PC-9 (cell line): ENCODE measurements around the gene CTU2. TPM values are rescaled to one million over a fixed set of nuclear protein-coding genes. Genes with fewer than 3 reads are reported as not detected.

Source experiments
- BruUV-seq: library from RNA; stranded (reverse); fragments of 400-500 nt; replicated peaks from 2 replicates; lab custom pipeline; 2021; lab: Mats Ljungman, UMichigan
- CTCF ChIA-PET: fragments of 300-600 bp; sonication (Branson Sonifier 250); formaldehyde crosslinking; loops from one replicate; lab custom pipeline; 2022; ENCODE audit warnings: antibody characterized with exemption; lab: Charles Lee
- POLR2A ChIA-PET: fragments of 300-600 bp; sonication (Branson Sonifier 250); formaldehyde crosslinking; loops from one replicate; lab custom pipeline; 2022; ENCODE audit warnings: antibody characterized with exemption; ENCODE audit not compliant: unreplicated experiment; lab: Charles Lee
- DNase-seq, 2 experiments: peaks; one replicate each; pipeline versions ENCODE4 v3.0.0 to v3.0.0-alpha.2; 2015 to 2022; ENCODE audit warnings: mixed read lengths in 1 of 2
- H2AFZ ChIP-seq: fragments of 200-600 bp; sonication (generic); 2 replicates; pipeline ENCODE4 v1.8.1; 2017; ENCODE audit warnings: antibody characterized with exemption
- H3F3A ChIP-seq: fragments of 200-600 bp; sonication (generic); 2 replicates; pipeline ENCODE4 v1.8.1; 2017; ENCODE audit warnings: antibody characterized with exemption, mild to moderate bottlenecking, low read depth; ENCODE audit not compliant: insufficient read depth
- H3K27ac ChIP-seq: fragments of 200-600 bp; sonication (generic); 2 replicates; pipeline ENCODE4 v1.6.1; 2016; ENCODE audit warnings: mixed run types
- H3K27me3 ChIP-seq: fragments of 200-600 bp; sonication (generic); 2 replicates; pipeline ENCODE4 v1.6.1; 2016; ENCODE audit warnings: low read depth, mixed run types; ENCODE audit not compliant: insufficient read depth
- H3K36me3 ChIP-seq: fragments of 200-600 bp; sonication (generic); 2 replicates; pipeline ENCODE4 v1.6.1; 2016; ENCODE audit warnings: low read depth, mixed run types
- H3K4me1 ChIP-seq: fragments of 200-600 bp; sonication (generic); replicated peaks from 2 replicates; pipeline ENCODE4 v1.6.1; 2016; ENCODE audit warnings: mixed run types; ENCODE audit not compliant: insufficient read depth
- H3K4me2 ChIP-seq: fragments of 200-600 bp; sonication (generic); 2 replicates; pipeline ENCODE4 v1.6.1; 2017; ENCODE audit warnings: mixed run types
- H3K4me3 ChIP-seq: fragments of 200-600 bp; sonication (generic); 2 replicates; pipeline ENCODE4 v1.6.1; 2016; ENCODE audit warnings: mixed run types
- H3K79me2 ChIP-seq: fragments of 200-600 bp; sonication (generic); 2 replicates; pipeline ENCODE4 v1.6.1; 2017; ENCODE audit warnings: low read depth, mixed run types
- H3K9me2 ChIP-seq: fragments of 200-600 bp; sonication (generic); 2 replicates; pipeline ENCODE4 v1.8.1; 2017; ENCODE audit warnings: mild to moderate bottlenecking; ENCODE audit not compliant: insufficient read depth
- H3K9me3 ChIP-seq: fragments of 200-600 bp; sonication (generic); 2 replicates; pipeline ENCODE4 v1.8.1; 2016; ENCODE audit warnings: low read depth; ENCODE audit not compliant: insufficient read depth
- H4K20me1 ChIP-seq: fragments of 200-600 bp; sonication (generic); 2 replicates; pipeline ENCODE4 v1.8.1; 2017; ENCODE audit not compliant: insufficient read depth
- CTCF ChIP-seq: fragments of 200-600 bp; sonication (generic); conservative IDR thresholded peaks from 2 replicates; pipeline ENCODE4 v1.6.1; 2017; ENCODE audit warnings: mixed run types, antibody characterized with exemption, mild to moderate bottlenecking, moderate library complexity
- EZH2 ChIP-seq: fragments of 200-600 bp; sonication (generic); IDR thresholded peaks from 2 replicates; pipeline ENCODE4 v1.8.0; 2017; ENCODE audit warnings: antibody characterized with exemption, low read depth
- intact Hi-C: fragments of 100-400 bp; cut with micrococcal nuclease; formaldehyde crosslinking; loops from one replicate; pipeline ENCODE4 v1.10.0; 2022; ENCODE audit not compliant: unreplicated experiment
- total RNA-seq: library from RNA; stranded (reverse); gene quantifications from 2 replicates; pipeline ENCODE4 v1.2.3, GENCODE V29; 2021

CTU2 gene
- total RNA-seq, 1 experiment from 2014 or later, result 20.0 TPM

- Histone ChIP-seq H3K27me3 (no peaks in the 10 kb centered on the region), H3F3A (peaks cover 15% of the 10 kb centered on the region), H3K79me2 (no peaks in the 10 kb centered on the region), H3K4me3 (no peak overlapping the region), H4K20me1 (peaks cover 12% of the 10 kb centered on the region; the same call in 1 of the 2 replicates), H3K9me3 (no peaks in the 10 kb centered on the region), H3K27ac (no peak overlapping the region), H3K9me2 (no peaks in the 10 kb centered on the region), H2AFZ (no peak overlapping the region), H3K36me3 (0 out of 2 replicates have a peak, but pooled peaks cover 3% of the 10 kb centered on the region), H3K4me1 (no peaks in the 10 kb centered on the region), H3K4me2 (no peak overlapping the region)
- ChIA-PET CTCF (interaction anchor here (0.7 kb wide), 1 partner anchor 63 kb away, joined by 7 read pairs; no protein-coding TSS in a partner anchor), POLR2A (interaction anchor here (0.6 kb wide), 1 partner anchor 682 kb away, joined by 12 read pairs; no protein-coding TSS in a partner anchor)
- no peak for DNase-seq
- BruUV-seq, result no TSS peak
- intact Hi-C loops, result loop anchor here (5.0 kb wide), 2 partner anchors 66 to 431 kb away; partner anchors contain the start of gene CDT1
- TF ChIP-seq CTCF (no peak), EZH2 (no peak)
Measured at GRCh38 chr16:88736088-88736487, 29.8 kb downstream of the CTU2 start.

- 0 out of 2 replicates have a peak, but pooled peaks cover 3% of the 10 kb centered on the region for H3K36me3 ChIP-seq
- no TSS peak for BruUV-seq
- no peak overlapping the region for H3K27ac ChIP-seq
- H3K9me2 ChIP-seq, result no peaks in the 10 kb centered on the region
- H3F3A ChIP-seq, result peaks cover 15% of the 10 kb centered on the region
- H3K9me3 ChIP-seq, result no peaks in the 10 kb centered on the region
- H3K79me2 ChIP-seq, result no peaks in the 10 kb centered on the region
- no peak for DNase-seq
- CTCF ChIA-PET, result interaction anchor here (0.7 to 1.6 kb wide), 4 partner anchors 28 to 62 kb away, joined by 6 to 16 read pairs (median 7); partner anchors contain the start of gene PIEZO1
- H3K4me1 ChIP-seq, result no peaks in the 10 kb centered on the region
- H2AFZ ChIP-seq, result no peak overlapping the region
- POLR2A ChIA-PET, result no interaction called here
- H4K20me1 ChIP-seq, result peaks cover 12% of the 10 kb centered on the region; the same call in 1 of the 2 replicates
- H3K27me3 ChIP-seq, result no peaks in the 10 kb centered on the region
- no peak overlapping the region for H3K4me3 ChIP-seq
- intact Hi-C loops, result loop anchor here (5.0 kb wide), 2 partner anchors 66 to 431 kb away; partner anchors contain the start of gene CDT1
- TF ChIP-seq CTCF (no peak), EZH2 (no peak)
- no peak overlapping the region for H3K4me2 ChIP-seq
Measured at GRCh38 chr16:88736496-88736895, 30.2 kb downstream of the CTU2 start.

- ChIA-PET POLR2A (interaction anchor here (0.5 to 0.7 kb wide), 8 partner anchors 15 to 74 kb away, joined by 3 to 6 read pairs (median 4); partner anchors contain the start of genes MVD and PIEZO1), CTCF (interaction anchor here (0.5 to 1.6 kb wide), 30 partner anchors 9 to 480 kb away, joined by 3 to 20 read pairs (median 4); partner anchors contain the start of genes PIEZO1 and ZNF778)
- peaks cover 15% of the 10 kb centered on the region for H3F3A ChIP-seq
- H4K20me1 ChIP-seq, result peaks cover 14% of the 10 kb centered on the region
- peak; percentile 50 to 84 for DNase-seq
- no peaks in the 10 kb centered on the region for H3K27me3 ChIP-seq
- no peaks in the 10 kb centered on the region for H3K79me2 ChIP-seq
- no TSS peak for BruUV-seq
- intact Hi-C loops, result loop anchor here (1.0 to 5.0 kb wide), 4 partner anchors 25 to 430 kb away; partner anchors contain the start of genes CDT1 and PIEZO1
- H3K9me3 ChIP-seq, result no peaks in the 10 kb centered on the region
- H3K27ac ChIP-seq, result no peak overlapping the region
- 0 out of 2 replicates have a peak, but pooled peaks cover 3% of the 10 kb centered on the region for H3K36me3 ChIP-seq
- peak; percentile 96 for TF ChIP-seq CTCF
- no peak for TF ChIP-seq EZH2
- no peak overlapping the region for H2AFZ ChIP-seq
- H3K9me2 ChIP-seq, result no peaks in the 10 kb centered on the region
- no peak overlapping the region for H3K4me2 ChIP-seq
- no peaks in the 10 kb centered on the region for H3K4me1 ChIP-seq
- H3K4me3 ChIP-seq, result no peak overlapping the region
Measured at GRCh38 chr16:88737298-88738150, 31.2 kb downstream of the CTU2 start.
